ENCODE results near the gene GABRR2.

DNA sequence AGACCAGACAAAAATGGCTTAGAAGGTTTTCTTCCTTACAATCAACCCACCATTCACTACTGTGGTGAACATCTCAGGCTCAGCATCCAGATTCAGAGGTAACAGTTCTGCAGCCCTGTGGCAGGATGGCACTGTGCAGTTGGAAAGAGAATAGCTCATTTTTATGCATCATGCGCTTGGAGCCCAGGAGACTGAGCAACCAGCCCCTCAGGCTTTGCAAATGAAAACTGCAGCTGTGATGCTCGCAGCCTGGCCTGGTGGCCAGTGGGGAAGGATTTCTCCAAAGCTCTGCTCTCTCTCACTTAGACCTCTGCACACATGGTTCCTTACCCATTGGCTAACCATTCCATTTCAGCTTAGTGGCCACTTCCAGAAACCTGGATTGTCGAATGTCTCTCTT lies 45.8 kb downstream of the GABRR2 start:
- no peak for TF ChIP-seq CTCF (IDR thresholded peaks at IDR 0.05)
- no peak for TF ChIP-seq POLR2A (IDR thresholded peaks at IDR 0.05)

All from vagina (tissue), 2 donors.